ENCODE results near the gene TSHR.

Gene TSHR

DNA sequence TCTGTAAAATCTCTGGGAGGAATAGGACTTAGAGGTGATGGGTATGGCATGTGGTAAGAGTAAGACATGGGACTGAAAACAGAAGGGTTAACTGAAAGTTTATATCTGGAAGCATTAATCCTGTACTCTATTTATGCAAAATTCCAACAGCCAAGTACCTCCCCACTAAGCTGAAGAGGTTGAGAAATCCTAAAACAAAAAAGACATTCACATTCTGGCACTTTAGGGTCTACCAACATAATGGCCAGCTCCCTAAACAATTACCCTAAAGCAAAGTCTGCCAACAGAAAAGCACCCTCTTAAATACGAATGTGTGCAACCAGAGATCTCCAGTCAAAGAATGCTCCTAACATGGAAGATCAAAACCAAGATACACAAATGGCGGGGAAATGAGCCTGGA is 178.0 kb downstream of the TSHR start:
- no peak for DNase-seq (ENCODE audit: low read depth, low spot score)

DNA sequence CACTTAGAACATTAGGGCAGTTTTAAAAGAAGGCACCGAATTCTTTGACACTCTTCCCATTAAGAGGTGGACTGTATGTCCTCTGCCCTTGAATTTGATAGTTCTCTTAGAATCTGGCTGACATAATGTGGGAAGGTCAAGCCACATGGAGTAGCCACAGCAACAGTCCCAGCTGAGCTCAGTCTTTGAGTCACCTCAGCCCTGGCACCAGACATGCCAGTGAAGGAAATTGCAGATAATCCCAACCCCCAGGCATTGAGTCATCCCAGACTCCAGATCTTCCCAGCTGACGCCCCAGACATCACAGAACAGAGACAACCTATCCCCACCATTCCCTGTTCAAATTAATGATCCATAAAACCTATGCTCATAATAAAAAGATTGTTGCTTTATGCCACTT is 181.9 kb downstream of the TSHR start:
- DNase-seq (ENCODE audit: low read depth, low spot score), result no peak

DNA sequence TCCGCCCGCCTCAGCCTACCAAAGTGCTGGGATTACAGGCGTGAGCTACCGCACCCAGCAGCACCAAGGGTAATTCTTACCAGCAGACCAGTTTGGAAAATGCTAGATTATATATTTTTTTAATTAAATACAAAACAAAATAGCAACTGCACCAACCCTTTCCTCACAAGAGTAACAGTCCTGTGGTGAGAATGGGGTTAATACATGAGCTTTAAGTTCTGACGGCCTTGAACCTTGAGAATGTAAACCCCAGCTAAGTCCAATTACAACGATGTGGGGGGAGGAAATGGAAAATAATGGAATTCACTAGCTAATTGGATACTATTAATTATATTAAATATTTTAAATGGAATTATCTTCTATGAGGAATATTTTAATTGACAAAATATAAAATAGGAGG is 183.0 kb downstream of the TSHR start:
- no peak for DNase-seq (ENCODE audit: low read depth, low spot score)

DNA sequence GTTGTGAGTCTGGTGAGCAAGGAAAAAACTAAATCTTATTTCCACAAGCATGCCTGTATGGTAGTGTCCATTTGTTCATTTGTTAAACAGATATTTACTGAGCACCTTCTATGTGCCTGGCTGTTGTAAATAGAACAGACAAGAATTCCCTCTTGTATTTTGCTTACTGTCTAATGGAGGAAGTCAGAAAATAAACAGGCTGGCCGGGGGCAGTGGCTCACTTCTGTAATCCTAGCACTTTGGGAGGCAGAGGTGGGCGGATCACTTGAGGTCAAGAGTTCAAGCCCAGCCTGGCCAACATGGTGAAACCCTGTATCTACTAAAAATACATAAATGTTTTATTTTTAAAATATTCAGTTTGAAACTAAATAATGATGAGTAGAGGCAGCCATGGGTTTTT is 186.0 kb downstream of the TSHR start:
- DNase-seq (ENCODE audit: low read depth, low spot score), result no peak

DNA sequence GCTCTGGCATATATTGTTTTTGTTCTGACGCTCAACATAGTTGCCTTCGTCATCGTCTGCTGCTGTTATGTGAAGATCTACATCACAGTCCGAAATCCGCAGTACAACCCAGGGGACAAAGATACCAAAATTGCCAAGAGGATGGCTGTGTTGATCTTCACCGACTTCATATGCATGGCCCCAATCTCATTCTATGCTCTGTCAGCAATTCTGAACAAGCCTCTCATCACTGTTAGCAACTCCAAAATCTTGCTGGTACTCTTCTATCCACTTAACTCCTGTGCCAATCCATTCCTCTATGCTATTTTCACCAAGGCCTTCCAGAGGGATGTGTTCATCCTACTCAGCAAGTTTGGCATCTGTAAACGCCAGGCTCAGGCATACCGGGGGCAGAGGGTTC is 188.4 kb downstream of the TSHR start:
- no peak for DNase-seq (ENCODE audit: low read depth, low spot score)

DNA sequence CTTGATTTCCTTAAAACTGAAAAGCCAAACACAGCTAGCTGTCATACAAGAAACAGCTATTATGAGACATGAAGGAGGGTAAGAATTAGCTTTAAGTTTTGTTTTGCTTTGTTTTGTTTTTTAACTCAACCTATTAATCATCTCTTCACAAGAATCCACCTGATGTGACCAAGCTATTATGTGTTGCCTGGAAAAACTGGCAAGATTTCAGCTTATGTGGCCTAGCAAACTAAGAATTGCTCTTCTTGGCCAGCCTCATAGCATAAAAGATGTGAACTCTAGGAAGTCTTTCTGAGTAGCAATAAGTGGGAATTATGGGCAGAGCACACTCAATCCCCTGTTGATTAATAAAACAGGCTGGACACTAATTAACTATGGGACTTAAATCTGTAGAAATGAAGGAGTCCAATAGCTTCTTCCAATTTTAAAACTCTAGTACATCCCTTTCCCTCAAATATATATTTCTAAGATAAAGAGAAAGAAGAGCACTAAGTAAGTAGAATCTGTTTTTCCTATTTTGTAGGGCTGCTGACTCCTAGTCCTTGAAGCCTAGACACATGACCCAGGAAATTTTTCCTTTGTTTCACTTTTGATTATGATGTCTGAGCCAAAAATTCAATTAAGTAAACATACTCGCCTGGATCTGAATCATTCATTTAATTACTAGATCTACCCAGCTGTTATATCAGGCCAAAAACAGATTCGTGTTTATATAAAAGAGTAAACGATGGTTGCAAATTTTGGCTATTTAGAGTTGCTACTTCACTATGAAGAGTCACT is 189.6 kb downstream of the TSHR start:
- no peak for DNase-seq (ENCODE audit: low read depth, low spot score)

DNA sequence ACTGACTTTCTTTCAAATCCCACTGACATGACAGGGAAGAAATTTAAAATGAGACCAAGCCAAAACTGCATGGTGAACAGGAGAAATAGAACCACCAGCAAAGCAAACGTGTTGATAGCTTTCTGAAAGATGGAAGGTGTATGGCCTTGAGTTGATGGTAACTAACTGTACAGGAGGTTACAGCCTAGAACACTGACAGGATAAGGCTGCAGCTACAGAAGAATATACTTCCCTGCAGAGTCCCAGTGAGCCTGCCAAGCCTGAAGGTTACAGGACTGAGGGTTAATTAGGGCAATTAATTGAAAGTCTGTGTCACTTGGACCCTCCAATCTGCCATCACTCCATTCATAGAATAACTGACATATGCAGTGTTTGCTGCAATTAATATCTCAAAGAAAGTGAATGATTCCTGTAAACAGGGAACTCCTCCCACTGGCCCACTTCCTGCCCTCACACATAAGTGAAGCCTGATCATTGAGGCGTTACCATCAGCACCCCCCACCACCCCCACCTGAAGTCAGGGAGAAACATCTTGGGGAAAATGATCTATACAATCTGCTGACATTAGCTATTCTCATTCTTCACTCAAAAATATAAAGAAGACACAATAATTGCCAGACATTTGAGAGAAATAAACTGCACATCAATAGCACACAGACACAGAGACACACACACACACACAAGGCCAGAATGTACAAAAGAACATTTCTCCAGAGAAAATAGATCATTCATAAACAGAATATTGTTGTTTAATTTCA is 191.9 kb downstream of the TSHR start:
- no peak for DNase-seq (ENCODE audit: low read depth, low spot score)

DNA sequence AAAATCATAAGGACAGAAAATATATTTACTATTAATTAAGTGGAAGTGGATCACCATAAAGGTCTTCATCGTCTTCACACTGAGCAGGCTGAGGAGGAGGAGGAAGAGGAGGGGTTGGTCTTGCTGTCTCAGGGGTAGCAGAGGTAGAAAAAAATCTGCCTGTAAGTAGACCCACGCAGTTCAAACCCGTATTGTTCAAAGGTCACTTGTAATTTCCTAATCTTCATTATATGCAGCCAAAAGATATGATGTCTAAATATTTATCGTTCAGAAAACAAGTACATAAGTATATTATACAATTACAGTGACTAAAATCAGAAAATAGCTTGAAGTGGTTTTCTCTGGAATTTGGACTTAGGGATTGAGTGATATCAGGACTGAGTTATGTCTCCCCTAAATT is 193.2 kb downstream of the TSHR start:
- no peak for DNase-seq (ENCODE audit: low read depth, low spot score)

DNA sequence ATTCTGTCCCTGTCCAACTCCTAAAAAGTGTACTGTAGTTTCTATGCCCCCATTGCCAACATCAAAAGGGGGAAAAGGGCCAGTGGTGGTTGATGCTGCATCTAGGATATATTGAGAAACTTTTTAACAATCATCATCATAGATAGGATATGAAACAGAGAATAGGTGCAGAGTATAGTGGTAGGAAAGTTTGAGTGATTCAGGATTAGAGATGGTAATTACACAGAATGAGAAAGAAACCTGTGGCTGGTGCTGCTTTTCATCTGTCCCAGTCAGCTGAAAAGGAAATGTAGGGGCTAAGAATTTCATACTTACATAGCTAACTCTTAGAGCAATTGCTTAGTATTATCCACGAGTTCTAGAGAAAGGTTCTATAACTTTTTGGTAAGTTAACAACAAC is 197.8 kb downstream of the TSHR start:
- no peak for DNase-seq (ENCODE audit: low read depth, low spot score)

DNA sequence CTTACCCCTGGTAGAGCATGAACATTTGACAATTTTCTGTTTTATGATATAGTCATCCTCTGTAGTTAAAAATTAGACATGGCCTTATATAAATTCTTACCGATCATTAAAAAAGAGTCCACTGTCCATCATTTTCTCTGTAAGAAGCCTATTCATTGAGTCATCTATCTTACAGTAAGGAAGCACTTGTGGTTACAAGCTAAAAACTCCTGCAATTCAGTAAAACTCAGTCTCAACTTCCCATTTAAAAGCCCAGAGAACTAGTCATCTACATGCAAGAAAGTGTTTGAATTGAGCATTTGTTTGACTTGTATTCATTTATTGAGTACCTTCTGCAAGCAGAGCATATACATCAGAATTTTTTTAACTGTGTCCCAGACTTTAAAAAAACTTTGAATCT is 202.0 kb downstream of the TSHR start:
- DNase-seq (ENCODE audit: low read depth, low spot score), result no peak

DNA sequence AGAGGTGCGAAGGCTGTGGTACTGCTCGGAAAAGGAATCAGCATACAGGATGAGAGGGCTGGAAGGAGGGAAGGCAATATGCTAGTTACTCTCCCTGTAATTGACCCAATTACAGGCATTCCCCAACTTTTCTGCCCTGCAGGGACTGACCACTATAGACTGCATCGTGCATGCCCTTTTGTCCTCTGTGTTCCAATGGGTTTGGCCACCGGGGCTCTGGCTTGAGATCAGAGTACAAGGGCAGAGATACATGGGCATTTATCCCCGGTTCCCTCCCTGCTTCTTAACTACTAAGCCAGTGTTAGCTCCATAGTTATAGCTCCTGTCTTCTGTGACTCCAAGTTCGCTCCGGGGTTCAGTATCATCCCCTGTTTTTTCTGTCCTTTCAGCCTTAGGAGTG is 205.7 kb downstream of the TSHR start:
- DNase-seq (ENCODE audit: low read depth, low spot score), result no peak

DNA sequence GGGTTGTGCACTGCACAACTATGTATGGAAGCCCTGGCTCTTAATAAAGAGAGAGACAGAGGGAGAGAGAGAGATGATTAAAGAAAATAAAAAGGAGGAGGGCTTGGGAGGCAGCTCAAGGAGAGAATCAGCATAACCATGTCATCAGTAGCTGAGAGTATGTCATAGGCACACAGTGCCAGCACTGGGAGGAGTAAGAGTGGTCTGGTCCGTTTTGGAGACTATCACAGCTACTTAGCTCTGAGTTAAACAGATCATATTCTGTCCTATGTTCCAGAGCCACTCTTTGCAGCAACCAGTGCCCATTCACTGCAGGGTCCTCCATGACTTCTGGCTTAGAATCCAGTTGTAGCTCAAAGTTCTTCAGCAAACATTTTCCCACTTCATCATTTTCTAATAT is 206.3 kb downstream of the TSHR start:
- no peak for DNase-seq (ENCODE audit: low read depth, low spot score)

DNA sequence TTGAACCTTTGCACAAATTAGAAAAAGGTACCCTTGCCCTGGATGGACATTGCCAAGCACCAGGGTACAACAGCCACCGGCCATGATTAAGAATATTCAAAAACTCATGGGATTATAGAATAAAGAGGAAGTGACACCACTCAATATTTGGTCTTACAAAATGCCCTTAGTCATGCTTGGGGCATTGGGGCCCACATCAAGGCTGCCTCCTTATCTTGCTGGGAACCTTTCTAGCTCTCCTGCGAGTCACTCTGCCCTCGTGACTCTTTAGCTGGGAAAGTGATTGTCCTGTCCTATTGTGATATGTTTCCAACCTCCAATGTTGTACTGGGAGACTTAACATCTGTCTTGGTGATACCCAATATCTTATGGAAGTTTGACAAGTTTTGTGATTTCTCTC is 207.5 kb downstream of the TSHR start:
- DNase-seq (ENCODE audit: low read depth, low spot score), result no peak

DNA sequence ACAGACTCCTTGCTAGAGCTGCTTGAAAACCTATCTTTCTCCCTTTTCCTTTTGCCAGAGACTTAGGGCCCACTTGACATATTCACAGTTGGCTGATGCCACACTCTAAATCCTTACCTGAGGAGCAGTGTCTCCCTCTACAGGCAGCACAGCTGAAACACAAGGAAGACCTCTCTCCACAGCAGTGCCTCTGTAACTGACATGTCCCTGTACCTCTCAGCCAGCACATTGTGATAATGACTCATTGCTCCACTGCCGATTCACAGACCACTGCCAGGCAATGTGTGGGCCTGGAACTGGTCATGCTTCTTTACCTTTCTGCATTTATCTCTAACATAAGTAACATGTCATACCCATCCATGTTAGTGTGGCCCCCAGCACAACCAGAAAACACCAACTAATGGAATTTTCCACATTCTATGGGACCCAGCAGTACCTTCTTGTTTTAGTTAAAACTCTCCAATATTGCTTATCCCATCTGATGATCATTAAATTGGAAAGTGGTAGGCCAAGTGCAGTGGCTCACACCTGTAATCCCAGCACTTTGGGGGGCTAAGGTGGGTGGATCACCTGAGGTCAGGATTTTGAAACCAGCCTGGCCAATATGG is 208.8 kb downstream of the TSHR start:
- peak; percentile 15 for DNase-seq (ENCODE audit: low read depth, low spot score)

DNA sequence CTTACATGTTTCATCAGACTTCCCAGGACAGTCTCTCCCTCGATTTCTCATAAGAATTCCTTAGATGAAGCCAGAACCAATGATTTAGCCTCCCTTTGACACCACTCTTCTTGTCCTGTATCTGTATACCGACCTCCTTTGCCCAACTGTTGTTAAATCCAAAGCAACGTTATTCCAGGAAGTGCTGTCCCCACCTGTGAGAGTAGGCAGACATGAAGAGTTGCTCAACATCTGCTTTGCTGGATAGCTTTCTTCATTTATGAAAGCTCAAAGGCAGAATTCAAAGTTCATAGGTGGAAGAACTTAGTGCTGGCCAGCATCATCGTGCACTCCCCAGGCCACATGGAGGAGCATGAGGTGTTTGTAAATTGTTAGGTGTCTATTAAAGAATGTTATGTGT is 209.8 kb downstream of the TSHR start:
- DNase-seq (ENCODE audit: low read depth, low spot score), result no peak

DNA sequence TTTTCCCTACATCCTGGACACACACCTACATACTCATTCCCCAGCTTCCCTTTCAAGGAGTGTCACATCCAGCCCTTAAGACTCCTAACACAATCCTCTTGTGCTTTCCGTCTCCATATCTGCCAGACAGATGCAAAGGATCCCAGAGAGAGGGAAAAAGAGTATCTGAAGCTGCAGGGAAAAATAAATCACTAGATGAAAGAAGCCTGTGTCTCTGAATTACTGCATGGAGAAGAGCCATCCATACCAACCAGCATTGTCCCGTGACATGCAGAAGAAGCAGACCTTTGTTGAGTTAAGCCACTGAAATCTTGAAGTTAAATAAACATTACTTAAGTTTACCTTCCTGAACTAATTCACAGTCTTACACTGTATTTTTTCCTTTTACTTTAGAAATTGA is 210.7 kb downstream of the TSHR start:
- no peak for DNase-seq (ENCODE audit: low read depth, low spot score)

DNA sequence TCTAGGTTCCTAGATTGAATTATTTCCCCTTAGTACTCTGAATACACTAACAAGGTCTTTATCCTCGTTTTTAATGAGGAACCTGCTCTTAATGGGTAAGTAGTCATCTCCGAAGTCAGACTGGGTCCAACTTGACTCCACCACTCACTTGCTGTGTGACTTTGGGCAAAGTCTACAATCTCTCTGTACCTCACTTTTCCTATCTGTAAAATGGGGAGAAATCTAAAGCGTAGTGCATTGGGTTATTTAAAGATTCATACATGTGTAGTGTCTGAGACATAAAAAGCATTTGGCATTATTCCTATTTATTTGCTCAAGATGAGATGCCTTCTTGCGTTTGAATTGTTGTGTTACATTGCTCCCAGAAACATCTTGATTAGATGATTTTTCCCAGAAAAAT is 213.8 kb downstream of the TSHR start:
- no peak for DNase-seq (ENCODE audit: low read depth, low spot score)

DNA sequence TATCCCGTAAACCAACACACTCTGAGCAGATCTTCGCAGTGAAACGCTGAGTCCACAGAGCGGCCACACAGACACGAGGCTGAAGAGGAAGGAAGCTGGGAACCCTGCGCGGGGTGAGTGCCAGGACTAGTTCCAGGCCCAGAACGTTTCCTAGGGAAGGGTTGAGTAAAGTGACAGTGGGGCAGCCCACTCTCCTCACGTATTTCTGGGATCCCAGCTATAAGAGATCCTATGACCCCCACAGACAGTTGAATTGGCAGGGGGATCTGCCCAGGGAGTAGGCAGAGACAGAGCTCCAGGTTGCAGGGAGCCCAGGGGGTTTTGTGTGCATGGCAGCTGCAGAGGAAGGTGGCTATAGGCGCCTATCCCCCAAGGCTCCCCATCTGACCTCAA is 214.3 kb downstream of the TSHR start:
- DNase-seq (ENCODE audit: low read depth, low spot score), result no peak

DNA sequence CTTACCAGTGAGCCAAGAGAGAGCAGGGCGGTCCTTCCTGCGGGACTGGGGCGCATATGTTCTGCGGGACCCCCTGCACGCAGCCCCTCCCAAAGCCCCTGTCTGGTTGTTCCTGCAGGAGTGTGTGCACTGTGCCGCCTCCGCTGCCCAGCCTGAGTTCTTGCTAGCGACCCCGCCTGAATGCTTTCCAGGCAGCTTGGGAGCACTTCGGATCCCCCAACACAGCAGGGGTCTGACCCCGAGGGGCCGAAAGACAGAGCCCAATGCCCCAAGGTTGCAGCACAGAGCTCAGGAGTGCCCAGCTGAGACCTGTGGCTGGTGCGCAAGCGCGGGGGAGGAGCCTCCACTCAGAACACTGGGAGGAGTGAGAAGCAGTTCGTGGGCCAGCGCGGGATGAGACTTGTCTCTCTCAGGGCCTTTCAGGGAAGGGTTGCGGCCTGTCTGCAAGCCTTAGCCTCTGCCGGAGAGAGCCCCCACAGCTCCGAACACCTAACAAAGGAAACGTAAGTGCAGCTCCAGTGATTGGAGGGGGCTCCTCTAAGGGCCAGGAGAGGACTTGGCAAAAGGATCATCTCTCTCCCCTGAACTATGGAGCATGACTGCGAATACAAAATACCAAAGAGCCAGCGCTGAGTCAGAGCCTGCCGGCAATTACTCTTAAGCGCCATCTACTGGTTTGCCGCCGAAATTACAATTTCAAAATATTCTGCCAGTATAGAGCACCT is 214.8 kb downstream of the TSHR start:
- peak; percentile 75 for DNase-seq (ENCODE audit: low read depth, low spot score)

DNA sequence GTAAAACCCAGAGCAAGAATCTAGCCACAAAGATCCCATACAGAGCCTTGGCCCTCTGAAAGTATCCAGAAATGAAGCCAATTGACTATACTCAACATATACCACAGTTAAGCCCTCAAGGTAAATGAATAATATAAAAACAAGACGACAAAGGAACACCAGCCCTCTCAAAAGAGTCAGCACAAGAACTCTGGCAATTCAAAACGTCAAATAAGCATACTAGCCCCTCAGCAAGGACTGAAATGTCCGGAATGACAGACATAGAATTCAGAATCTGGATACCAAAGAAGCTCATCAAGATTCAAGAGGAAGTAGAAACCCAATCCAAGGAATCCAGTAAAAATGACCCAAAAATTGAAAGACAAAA is 215.4 kb downstream of the TSHR start:
- DNase-seq (ENCODE audit: low read depth, low spot score), result no peak

DNA sequence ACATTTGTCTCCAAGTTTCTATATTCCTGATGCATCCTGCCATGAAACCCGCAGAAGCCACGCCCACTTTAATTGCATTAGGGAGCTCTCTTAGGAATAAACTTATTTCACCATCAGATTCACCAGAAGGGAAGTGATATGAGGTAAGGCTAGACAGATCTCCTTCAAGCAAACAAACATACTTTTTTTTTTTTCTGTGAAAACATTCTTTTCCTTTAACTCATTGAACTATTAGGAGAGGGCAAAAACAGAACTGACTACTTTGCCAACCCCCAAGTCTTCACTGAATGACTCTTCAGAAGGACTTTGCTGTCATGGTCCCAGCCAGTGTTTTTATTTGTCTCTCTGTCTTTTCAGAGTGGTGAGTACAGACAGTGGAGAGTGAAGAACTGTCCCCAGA is 216.9 kb downstream of the TSHR start:
- DNase-seq (ENCODE audit: low read depth, low spot score), result no peak

DNA sequence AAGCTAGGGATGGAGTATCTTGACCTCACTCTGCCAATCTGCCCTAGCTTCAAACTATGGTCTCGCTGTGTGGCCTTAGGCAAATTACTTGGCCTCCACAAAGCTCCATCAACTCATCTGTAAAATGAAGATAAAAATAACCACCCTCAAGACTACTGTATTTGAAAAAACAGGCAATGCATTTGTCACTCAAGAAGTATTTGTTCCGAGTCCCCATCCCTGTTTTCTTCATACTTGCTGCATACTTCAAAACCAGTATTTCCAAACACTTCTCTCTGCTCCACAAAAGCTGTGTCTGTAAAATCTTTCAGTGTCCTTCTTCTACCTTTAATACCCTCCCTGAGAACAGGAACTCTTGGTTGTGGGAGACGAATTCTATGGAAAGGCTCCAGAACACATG is 217.5 kb downstream of the TSHR start:
- no peak for DNase-seq (ENCODE audit: low read depth, low spot score)
